GM19438 (cell line): ENCODE data around the gene HSPA12A.

ENCODE experiments used
- ATAC-seq: cut with Tn5 transposase; IDR thresholded peaks from one replicate; pipeline ENCODE4 v1.9.1; 2021; ENCODE audit warnings: low read depth; ENCODE audit not compliant: unreplicated experiment

The HSPA12A gene

GRCh38 chr10:116694927-116695268 is 47.5 kb downstream of the HSPA12A start:
- ATAC-seq, result no peak

- ATAC-seq, result no peak
Observed at GRCh38 chr10:116694243-116694926, 48.0 kb downstream of the HSPA12A start.

GRCh38 chr10:116692225-116692624 is 50.1 kb downstream of the HSPA12A start:
- ATAC-seq, result no peak

- ATAC-seq, result no peak
Observed at GRCh38 chr10:116691635-116692034, 50.7 kb downstream of the HSPA12A start.

- no peak for ATAC-seq
Observed at GRCh38 chr10:116690356-116691322, 51.7 kb downstream of the HSPA12A start.

- ATAC-seq, result no peak
Observed at GRCh38 chr10:116689744-116690143, 52.6 kb downstream of the HSPA12A start.

- no peak for ATAC-seq
Observed at GRCh38 chr10:116688741-116689495, 53.4 kb downstream of the HSPA12A start.

- no peak for ATAC-seq
Observed at GRCh38 chr10:116688241-116688711, 54.1 kb downstream of the HSPA12A start.

- no peak for ATAC-seq
Observed at GRCh38 chr10:116687633-116688032, 54.7 kb downstream of the HSPA12A start.

- no peak for ATAC-seq
Observed at GRCh38 chr10:116686632-116687031, 55.7 kb downstream of the HSPA12A start.

GRCh38 chr10:116685807-116686206 is 56.6 kb downstream of the HSPA12A start:
- no peak for ATAC-seq

- ATAC-seq, result no peak
Observed at GRCh38 chr10:116684781-116685180, 57.6 kb downstream of the HSPA12A start.

- ATAC-seq, result no peak
Observed at GRCh38 chr10:116683821-116684220, 58.5 kb downstream of the HSPA12A start.

- ATAC-seq, result no peak
Observed at GRCh38 chr10:116683166-116683565, 59.2 kb downstream of the HSPA12A start.

- ATAC-seq, result no peak
Observed at GRCh38 chr10:116679351-116679750, 63.0 kb downstream of the HSPA12A start.

GRCh38 chr10:116676633-116677032 is 65.7 kb downstream of the HSPA12A start:
- no peak for ATAC-seq

- ATAC-seq, result no peak
Observed at GRCh38 chr10:116676118-116676517, 66.2 kb downstream of the HSPA12A start.

GRCh38 chr10:116674901-116675423 is 67.4 kb downstream of the HSPA12A start:
- no peak for ATAC-seq

- ATAC-seq, result no peak
Observed at GRCh38 chr10:116673866-116674265, 68.5 kb downstream of the HSPA12A start.

- no peak for ATAC-seq
Observed at GRCh38 chr10:116672891-116673290, 69.5 kb downstream of the HSPA12A start.
